HuH-7 (cell line): ENCODE results near the gene ACAA2.
"Not testable (repeated sequence)": the region's sequence is repeated elsewhere in the genome, so short reads cannot be mapped to it uniquely, and the experiment has no call there.

Source experiments
- DNase-seq: peaks from one replicate; pipeline ENCODE4 v3.0.0; 2011; ENCODE audit warnings: low spot score

ACAA2 gene

DNA sequence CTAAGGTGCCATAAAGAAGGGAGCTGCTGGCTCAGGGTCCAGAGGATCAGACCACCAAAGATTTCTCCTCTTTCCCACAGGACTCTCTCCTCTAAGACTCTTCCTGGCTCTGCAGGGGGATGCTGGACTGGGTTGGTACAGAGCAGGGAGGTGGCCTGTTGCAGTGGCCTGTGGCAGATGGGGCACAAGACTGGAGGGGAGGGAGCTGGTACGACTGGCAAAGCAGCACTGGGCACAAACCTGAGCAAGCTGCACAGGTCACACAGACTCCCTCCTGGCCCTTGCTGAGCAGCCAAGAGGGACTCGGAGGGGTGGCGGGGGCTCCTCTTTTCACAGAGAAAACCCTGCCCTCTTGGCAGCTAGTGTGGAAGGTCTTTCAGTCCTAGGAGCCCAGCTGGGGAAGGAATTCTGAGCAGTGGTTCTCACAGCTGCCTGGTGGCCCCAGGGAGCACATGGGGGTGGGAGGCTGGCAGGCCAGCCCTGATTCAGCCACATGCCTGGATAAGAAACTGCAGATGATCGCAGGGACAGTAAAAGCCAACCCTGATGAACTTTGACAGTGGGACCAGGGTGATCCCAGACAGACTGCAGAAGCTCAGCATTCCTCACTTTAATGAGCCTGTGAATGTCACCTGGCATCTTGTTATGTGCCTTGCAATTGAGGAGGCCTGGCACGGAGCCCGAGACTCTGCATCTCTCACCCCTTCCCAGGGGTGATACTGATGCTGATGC is 32.5 kb upstream of the ACAA2 start:
- DNase-seq, result no peak

DNA sequence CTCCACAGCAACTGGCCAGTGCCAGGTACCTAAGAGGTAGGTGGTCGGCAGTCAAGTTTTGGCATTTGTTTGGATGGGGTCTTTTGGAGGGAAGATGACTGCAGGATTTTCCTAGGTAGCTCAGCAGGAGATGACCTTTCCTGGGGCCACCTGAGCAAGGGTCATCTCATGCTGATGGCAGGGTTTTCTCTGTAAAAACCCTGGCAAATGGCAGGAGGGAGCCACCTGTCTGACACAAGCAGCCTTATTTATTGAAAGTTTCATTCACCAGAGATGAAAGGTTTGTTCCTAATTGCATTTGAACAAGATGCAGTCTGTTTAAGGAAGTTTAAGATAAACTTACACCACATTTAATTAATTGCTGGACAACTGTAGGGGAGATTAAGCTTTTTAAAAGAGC is 31.6 kb upstream of the ACAA2 start:
- DNase-seq, result no peak

DNA sequence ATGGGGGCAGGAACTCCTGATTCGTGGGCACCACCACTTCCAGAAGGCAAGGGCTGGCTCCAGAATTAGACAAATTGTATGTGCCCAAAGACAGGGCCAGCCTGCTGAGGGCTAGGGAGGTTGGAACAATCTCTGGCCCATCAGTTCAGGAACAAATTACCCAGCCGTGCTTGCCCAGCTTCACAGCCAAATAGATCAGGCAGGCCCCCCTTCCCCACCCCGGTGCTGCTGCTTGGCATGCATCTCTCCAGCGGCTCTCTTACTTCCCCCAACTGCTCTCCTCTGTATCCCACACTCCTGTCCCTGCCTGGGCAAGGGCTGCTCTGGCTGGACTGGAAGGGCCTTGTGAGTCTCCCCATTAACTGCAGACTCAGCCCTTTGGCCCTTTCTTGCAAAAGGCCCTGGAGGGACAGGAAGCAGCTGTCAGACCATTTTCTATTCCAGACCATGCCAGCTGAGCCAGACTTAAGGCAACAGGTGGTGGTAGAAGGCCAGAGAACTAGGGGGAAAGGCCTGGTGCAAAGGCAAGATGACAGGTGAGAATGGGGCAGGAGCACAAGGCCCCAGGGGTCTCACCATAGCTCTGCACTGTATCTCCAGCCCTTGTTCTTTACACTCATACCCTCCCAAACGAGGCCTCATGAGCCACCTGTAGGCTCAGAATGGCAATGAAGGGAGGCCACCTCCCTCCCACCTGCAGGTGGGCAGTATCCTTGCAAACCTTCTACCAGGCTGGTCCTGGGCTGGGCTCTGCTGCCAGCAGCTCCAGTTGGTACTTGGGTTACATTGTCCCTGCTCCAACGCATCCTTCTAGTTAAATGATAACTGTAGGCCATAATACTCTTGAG is 30.7 kb upstream of the ACAA2 start:
- DNase-seq, result no peak

DNA sequence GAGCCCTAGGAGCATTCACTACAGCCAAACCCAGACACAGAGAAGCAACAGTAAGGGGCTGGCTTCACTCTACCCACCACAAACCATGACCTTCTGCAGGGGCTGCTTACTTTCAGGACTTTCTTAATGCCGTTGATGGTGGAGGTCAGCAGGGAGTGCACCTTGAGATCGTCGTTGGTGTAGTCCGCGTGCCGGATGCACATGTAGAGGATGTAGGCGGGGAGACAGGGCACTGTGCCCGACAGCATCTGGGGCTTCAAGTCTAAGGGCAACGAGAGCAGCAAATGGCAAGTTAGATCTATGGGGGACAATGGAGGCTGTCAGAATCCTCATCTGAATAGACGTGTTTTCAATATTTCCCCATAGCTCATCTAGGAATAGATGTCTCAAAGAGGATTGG is 29.8 kb upstream of the ACAA2 start:
- DNase-seq, result no peak

DNA sequence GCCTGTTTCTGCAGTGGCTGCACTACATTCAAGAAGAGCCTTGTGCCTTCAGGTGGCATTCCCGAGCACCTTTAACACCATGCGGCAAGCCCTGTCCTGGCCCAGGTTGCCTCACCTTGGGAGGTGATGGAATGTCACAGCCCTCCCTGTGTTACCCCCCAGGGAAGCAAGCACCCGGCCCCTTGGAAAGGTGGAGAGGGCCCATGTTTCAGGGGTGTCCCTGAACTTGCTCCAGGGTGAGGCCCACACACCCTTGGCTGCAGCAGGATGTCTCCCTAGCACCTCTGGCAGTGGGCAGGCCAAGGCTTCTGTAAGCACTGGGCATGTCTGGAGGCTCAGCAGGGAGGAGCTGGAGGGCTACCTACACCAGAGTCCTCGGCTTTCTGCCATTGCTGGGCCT is 29.3 kb upstream of the ACAA2 start:
- no peak for DNase-seq

DNA sequence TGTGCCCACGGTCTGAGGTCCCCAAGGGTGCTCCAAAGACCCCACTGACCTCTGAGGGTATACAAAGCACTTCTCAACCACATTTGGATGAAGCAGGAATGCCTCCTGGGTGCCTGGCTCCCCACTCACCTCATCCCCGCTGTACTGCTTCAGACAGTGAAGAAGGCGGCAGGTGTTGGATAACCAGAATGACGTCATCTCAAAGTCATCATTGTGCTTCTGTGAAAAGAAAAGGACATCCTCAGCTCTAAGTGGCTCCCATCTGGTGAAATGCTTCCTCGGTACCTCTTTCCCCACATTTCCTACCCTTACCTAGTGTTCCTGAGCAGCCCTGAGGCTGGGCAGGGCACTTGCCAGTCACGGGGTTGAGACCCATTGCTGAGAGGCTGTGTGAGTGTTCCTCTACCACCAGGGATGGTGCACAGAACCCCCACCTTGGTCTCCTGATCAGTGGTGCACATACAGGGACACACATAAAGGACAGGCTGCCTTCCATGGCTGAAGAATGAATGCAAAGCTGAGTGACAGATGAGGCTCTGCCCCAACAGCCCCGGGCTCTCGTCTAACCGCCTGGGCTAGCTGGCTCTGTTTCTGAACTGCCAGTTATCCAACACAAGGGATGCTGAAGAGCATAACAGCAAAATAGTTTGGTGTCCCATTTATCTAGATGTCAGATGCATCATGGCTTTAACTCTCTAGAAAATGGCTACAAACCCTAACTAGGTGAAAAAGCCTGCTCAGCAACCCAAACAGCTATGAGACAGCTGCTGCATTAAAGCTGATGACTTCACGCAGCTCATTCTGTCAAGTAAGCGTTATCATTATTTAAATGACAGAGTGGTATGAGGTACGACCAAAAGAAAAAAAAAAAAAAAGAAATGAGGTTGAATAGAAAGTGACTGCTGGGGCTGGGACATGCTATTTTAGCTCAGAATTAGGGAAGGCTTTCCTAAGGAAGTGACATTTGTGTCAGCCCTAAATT is 28.2 kb upstream of the ACAA2 start:
- DNase-seq, result no peak

DNA sequence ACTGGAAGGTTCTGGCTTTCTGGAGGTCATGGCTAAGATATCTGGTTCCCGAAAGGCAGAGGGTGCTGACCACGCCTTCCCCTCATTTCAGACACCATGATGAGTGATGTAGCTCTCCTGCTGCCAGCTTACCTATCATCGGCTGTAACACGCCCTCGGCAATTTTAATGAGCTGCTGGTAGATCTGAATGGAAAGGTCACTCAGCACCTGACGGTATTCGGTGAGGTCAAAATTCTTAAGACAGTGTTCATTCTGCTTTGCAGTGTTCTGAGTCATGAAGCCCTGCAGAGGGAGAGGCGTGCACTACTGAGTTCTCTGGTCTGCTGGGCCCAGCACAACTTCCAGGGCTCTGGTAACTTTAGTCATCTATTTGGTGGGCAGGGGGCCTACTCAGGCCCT is 25.7 kb upstream of the ACAA2 start:
- DNase-seq, result no peak

DNA sequence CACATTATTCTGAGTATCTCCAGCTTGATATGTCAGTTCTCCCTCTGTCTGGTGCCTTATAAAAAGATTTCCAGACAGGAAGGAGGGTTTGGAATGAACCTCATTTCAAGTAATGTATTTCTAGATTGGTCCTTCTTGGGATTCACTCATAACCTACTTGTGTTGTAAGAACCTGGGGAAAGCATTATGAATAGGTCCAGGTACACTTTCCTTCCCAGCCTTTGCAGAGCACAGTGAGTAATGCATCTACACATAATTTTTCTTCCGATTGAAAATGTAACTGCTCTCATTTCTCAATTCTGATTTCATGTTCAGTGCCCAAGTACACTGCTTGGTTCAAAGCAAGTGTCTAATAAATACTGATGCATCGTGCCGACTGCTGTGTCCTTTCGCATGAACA is 25.0 kb upstream of the ACAA2 start:
- no peak for DNase-seq

DNA sequence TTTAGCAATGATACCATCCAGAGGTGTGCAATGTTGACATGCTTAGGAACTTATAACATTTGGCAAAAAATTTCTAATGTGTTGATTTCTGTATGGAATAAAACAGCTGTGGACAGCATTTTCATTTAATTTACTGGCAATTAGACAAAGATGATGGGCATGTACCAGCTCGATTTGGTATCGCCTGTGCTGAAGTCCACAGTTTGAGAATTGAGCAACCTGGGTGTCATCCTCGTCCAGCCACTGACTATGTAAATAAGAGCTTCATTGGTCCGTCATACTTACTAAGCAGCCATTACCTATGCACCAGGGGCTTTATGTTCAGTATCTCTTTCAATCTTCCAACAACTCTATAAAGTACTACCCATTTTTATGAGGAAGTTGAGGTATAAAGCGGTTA is 24.6 kb upstream of the ACAA2 start:
- no peak for DNase-seq

DNA sequence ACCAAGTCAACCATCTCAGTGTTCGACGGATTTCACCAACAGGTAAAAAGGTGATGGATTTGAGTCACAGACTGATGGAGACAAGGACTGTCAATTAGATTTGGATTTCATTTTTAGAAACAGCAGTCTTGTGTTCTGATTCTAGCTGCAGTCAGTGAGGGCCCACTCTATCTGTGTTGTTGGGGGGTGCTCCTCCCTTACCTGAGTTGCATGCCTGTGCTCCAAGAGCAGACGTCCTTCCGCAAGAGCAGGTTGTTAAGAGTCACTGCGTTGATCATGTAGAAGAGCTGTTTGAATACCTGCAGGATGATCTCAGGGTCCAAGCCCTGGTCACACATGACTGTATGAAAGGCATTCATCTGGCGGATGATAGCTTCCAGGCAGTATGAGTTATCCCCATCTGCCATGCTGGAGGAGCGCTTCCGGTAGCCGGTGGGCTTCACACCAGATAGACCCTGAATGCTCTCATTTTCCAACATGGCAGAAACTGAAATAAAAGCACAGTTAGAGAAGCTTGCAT is 24.0 kb upstream of the ACAA2 start:
- not testable (repeated sequence) for DNase-seq

DNA sequence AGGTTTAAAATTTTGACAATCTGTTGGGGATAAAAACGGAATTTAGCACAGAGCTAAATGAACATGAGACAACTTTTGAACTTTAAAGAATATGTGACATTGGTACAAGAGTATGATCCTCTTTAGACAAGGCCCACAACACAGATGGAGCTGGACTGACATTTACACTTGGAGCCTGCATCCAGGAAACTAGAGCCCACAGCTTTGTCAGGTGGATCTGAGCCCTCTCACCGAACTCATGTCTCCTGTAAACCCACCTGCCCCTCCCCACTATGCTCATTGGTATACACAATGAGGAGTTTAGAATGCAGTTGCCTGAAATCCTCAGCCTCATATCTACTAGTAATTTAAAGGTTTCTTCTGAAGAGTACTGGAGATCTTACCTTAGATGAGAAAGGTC is 22.1 kb upstream of the ACAA2 start:
- DNase-seq, result no peak

DNA sequence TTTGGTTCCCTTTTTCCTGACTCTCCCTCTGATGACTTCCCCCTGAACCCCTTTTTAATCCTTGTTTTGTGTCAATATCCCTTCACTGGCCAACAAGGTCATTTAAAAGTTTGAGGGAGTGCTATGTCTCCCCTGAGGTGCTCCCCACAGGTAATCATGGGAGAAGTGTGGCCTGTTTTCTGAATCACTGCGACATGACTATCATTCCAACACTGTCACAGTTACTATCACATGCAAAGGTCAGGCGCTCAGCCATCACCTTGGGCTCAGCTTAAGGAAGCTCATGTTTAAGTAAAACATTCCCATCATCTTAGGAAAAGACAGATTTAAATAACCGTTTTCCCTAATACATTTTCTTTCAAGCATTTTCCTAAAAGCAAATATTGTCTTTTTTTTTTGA is 20.9 kb upstream of the ACAA2 start:
- DNase-seq, result no peak

DNA sequence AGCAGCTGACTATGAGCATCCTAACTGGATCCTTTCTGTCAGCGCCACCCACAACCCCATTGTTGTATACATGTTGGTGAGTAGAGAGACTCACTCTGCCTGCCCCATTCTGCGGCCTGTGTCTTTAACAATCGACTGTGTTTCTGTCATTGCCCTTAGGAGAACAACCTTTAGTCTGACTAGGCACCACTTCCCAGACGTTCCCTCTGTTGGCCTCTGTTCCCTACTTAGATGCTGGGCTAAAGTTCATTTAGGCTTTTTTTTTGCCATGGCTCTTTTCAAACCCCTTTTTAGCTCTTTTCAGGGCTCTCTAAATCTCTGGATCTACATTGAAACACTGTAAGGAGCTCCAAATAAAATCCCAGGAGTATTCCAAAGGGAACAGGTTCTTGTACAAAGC is 20.5 kb upstream of the ACAA2 start:
- DNase-seq, result no peak

DNA sequence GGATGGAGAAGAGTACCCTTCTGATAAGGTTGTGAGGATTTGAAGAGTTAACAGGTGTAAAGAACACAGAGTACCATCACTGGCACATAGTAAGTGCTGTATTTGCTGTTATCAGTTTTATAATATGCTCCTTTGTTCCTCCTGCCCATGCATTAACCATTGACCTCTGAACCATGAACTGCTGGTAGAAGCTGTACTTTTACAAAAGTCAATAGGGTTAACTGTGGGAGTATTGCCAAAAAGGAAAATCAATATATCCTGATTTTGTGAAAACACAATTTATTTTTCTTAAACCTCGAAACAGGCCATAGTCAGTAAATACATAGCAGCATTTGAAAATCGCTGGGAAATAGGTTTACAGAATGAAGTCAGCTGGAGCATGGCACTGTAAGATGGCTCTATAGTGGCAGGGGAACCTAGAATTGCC is 18.9 kb upstream of the ACAA2 start:
- DNase-seq, result no peak

DNA sequence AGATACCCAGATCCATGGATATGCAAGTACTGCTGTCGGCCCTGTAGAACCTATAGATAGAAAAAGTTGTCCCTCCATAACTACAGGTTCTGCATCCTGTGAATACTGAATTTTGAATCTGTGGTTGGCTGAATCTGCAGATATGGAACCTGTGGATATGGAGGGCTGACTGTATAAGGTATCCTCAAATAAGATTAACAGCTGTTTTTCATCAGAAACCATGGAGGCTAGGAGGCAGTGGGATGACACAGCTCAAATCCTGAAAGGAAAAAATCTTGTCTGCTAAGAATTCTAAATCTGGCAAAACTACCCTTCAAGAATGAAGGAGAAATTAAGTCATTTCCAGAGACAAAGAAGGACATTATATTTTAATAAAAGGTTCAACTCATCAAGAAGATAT is 14.7 kb upstream of the ACAA2 start:
- no peak for DNase-seq

DNA sequence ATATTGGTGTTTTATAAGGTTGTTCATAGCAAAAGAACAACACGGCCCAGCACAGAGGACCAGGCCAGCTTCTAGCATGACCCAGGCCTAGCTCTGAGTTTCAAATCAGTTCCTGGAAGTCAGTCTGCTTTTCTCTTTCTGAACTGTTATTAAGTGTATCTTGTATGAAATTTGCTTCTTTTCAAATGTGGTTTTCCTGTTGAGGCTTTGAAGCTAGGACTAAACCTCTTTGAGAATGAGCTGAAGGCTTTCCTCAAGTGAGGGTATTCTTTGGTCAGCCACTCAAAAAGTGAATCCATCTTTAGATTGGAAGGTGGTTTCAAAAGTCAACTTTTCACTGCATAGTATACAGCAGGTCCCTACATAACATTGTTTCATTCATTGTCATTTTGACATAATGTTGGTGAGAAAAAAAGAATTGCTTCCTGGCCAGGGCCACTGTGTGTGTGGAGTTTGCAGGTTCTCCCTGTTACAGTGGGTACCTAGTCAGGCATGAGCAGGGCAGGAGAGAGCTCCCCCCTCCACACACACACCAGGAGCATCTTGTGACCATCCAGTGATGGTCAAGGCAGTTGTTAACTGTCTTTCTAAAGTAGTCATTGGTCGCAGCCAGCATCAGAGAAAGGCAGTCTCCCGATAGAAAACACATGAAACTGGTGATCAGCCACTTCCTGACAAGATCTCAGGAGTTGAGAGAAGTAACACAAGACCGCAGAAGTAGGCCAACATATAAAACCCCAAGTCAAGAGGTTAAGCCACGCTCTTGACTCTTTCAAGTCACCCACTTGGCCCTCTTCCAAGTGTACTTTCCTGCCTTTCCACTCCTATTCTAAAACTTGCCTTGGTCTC is 6.7 kb upstream of the ACAA2 start:
- DNase-seq, result no peak

DNA sequence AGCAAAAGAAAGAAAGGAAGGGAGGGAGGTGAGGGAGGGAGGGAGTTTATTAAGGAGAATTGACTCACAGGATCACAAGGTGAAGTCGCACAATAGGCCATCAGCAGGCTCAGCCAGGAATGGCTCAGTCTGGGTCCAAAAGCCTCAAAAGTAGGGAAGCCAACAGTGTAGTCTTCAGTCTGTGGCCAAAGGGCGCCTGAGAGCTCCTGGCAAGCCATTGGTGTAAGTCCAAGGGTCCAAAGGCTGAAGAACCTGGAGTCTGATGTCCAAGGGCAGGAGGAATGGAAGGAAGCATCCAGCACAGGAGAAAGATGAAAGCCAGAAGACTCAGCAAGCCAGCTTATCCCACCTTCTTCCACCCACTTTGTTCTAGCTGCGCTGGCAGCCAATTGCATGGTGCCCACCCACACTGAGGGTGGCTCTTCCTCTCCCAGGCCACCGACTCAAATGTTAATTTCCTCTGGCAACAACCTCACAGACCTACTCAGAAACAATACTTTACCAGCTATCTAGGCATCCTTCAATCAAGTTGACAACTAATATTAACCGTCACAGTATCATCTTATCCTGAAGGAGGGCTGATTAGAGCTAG is 5.8 kb upstream of the ACAA2 start:
- no peak for DNase-seq

DNA sequence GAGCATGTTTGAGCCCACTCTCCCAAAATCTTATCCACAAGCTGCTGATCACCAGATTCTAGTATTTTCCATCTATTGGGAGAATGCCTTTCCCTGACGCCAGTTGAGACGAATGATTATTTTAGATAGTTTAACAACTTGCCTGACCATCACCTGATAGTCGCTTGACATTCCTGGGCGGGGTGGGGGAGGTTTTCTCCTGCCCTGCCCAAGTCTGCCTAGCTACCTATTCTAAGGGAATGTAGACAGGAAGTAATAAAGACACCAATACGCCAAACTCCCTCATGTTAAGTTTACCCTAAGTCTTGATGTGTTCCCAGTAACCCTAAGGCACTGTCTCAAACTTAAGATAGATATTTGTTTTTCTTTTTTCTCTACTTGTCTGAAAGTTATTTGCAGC is 4.6 kb upstream of the ACAA2 start:
- no peak for DNase-seq

DNA sequence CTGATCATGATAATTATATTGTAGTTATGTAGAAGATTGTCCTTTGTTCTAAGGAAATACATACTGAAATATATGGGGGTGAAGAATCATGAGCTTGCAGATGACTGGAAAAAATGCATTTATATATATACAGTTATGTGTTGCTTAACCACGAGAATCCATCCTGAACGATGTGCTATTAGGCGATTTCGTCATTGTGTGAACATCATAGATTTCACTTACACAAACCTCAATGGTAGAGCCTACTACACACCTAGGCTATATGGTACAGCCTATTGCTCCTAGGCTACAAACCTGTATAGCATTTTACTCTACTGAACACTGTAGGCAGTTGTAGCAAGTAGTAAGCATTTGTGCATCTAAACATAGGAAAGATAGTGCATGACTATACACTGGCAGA is 2.6 kb upstream of the ACAA2 start:
- DNase-seq, result no peak

DNA sequence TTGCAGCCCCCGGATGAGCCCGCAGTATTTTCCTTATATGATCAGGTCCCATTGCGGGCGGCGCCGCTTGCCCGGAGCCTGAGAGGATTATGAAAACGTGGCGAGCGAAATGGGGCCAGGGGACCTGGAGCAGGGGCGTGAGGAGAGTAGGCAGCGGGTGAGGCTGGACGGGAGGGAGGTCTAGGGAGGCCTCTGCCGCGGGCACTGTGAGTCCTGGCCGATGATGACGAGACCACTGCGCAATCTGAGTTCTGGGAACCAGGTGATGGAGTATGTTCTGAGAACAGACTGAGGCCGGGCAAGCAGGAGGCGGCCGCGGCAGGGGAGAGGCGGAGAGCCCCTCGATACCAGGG is 790 bp upstream of the ACAA2 start:
- DNase-seq, result no peak

DNA sequence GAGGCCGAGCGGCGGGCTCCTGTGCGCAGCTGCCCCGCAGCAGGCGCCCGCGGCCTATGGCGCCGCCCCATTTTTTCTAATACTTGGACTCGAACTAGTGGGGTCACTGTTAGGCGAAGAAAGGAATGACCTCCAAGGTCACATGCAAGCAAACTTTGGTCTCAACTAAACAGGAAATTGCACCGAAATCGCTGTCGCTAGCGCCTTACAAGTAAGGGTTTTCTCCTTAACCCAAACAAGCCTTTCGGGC is 339 bp downstream of the ACAA2 start:
- no peak for DNase-seq
